ENCODE results near the gene SPATA6. TPM values are rescaled to one million over a fixed set of nuclear protein-coding genes. Genes with fewer than 3 reads are reported as not detected.

SPATA6 gene
- total RNA-seq, 1 experiment from 2014 or later: 18.2 TPM

GRCh38 chr1:48462716-48463302, 9.2 kb downstream of the SPATA6 start:
- TF ChIP-seq TCF7L2 (IDR thresholded peaks at IDR 0.05; ENCODE audit: low read depth, low read length) (no peak), SIN3A (IDR thresholded peaks at IDR 0.05; ENCODE audit: borderline replicate concordance, insufficient read depth, low read depth, low read length) (no peak), CTCF (IDR thresholded peaks at IDR 0.05) (no peak), POLR2AphosphoS5 (IDR thresholded peaks at IDR 0.05; ENCODE audit: low read depth, low read length) (no peak), REST (IDR thresholded peaks at IDR 0.05; ENCODE audit: insufficient read depth in 1 of 2, low read depth in 2 of 2, low read length in 1 of 2) (no peak)
- BruUV-seq (replicated peaks): no TSS peak
- Histone ChIP-seq H3K9me3 (ENCODE audit: control insufficient read depth, insufficient read depth, low read depth, low read length) (no peaks in the 10 kb centered on the region), H3K27me3 (ENCODE audit: control insufficient read depth, insufficient read depth, low read length) (no peaks in the 10 kb centered on the region), H3K4me1 (ENCODE audit: control insufficient read depth, insufficient read depth, low read length) (no peaks in the 10 kb centered on the region), H3K36me3 (ENCODE audit: control insufficient read depth, insufficient read depth, low read length) (no peaks in the 10 kb centered on the region), H3K4me3 (ENCODE audit: low read depth in 2 of 2, low read length in 2 of 2) (no peak overlapping the region), H3K27ac (ENCODE audit: low read length) (no peak overlapping the region)
- DNase-seq (ENCODE audit: low read depth, low spot score) (no peak), ATAC-seq (no peak)
- ChIA-PET CTCF (no interaction called here), POLR2A (interaction anchor here (0.6 kb wide), 1 partner anchor 9 kb away, joined by 4 read pairs; the partner anchor contains the start of gene SPATA6)
- intact Hi-C loops (cut with micrococcal nuclease; ENCODE audit: unreplicated experiment): no loop called here
- in situ Hi-C loops (cut with HindIII; ENCODE audit: low pct_unique_long_range_greater_than_20kb, low sequenced_read_pairs): no loop called here

- no TSS peak for BruUV-seq (replicated peaks)
- H3K9me3 ChIP-seq (ENCODE audit: control insufficient read depth, insufficient read depth, low read depth, low read length): no peaks in the 10 kb centered on the region
- POLR2A ChIA-PET: no interaction called here
These were observed 21.5 kb downstream of the SPATA6 start for GRCh38 chr1:48450505-48450904.

More at GRCh38 chr1:48450505-48450904, 21.5 kb downstream of the SPATA6 start:
- Histone ChIP-seq H3K36me3 (ENCODE audit: control insufficient read depth, insufficient read depth, low read length) (no peaks in the 10 kb centered on the region), H3K27me3 (ENCODE audit: control insufficient read depth, insufficient read depth, low read length) (no peaks in the 10 kb centered on the region), H3K4me3 (ENCODE audit: low read depth in 2 of 2, low read length in 2 of 2) (no peak overlapping the region), H3K4me1 (ENCODE audit: control insufficient read depth, insufficient read depth, low read length) (no peaks in the 10 kb centered on the region), H3K27ac (ENCODE audit: low read length) (no peak overlapping the region)
- intact Hi-C loops (cut with micrococcal nuclease; ENCODE audit: unreplicated experiment): no loop called here
- CTCF ChIA-PET: interaction anchor here (0.7 kb wide), 1 partner anchor 203 kb away, joined by 3 read pairs; no protein-coding TSS in a partner anchor
- TF ChIP-seq TCF7L2 (IDR thresholded peaks at IDR 0.05; ENCODE audit: low read depth, low read length) (no peak), CTCF (IDR thresholded peaks at IDR 0.05) (peak; percentile 62), SIN3A (IDR thresholded peaks at IDR 0.05; ENCODE audit: borderline replicate concordance, insufficient read depth, low read depth, low read length) (no peak), REST (IDR thresholded peaks at IDR 0.05; ENCODE audit: insufficient read depth in 1 of 2, low read depth in 2 of 2, low read length in 1 of 2) (no peak)
- no peak for DNase-seq (ENCODE audit: low read depth, low spot score)
- ATAC-seq: no peak
- in situ Hi-C loops (cut with HindIII; ENCODE audit: low pct_unique_long_range_greater_than_20kb, low sequenced_read_pairs): no loop called here

All from Panc1 (cell line).